Neural crest cell (in vitro differentiated cells): Measurements from ENCODE around the gene SLAMF7. TPM values are rescaled to one million over a fixed set of nuclear protein-coding genes. Genes with fewer than 3 reads are reported as not detected.
"Not testable (repeated sequence)": the region's sequence is repeated elsewhere in the genome, so short reads cannot be mapped to it uniquely, and the experiment has no call there.

Source experiments
- DNase-seq: peaks from one replicate; pipeline ENCODE4 v3.0.0; 2021; ENCODE audit warnings: low read depth, mixed read lengths, low spot score
- H3K27ac Mint-ChIP-seq: one replicate; pipeline ENCODE4 v1.8.0; 2021; ENCODE audit warnings: mild to moderate bottlenecking, mixed read lengths; ENCODE audit not compliant: unreplicated experiment
- H3K27me3 Mint-ChIP-seq: 2 replicates; pipeline ENCODE4 v1.8.0; 2021; ENCODE audit warnings: low read depth, mild to moderate bottlenecking, mixed read lengths
- H3K36me3 Mint-ChIP-seq: 2 replicates; pipeline ENCODE4 v1.8.0; 2021; ENCODE audit warnings: low read depth, mild to moderate bottlenecking, mixed read lengths
- H3K4me1 Mint-ChIP-seq: 2 replicates; pipeline ENCODE4 v1.8.0; 2021; ENCODE audit warnings: mixed read lengths
- H3K4me3 Mint-ChIP-seq: one replicate; pipeline ENCODE4 v1.8.0; 2021; ENCODE audit warnings: mild to moderate bottlenecking, mixed read lengths
- H3K9me3 Mint-ChIP-seq: 2 replicates; pipeline ENCODE4 v1.8.0; 2021; ENCODE audit warnings: mixed read lengths
- CTCF ChIP-seq: fragments of 200-600 bp; sonication (generic); conservative IDR thresholded peaks from 2 replicates; pipeline ENCODE4 v1.5.0; 2021; ENCODE audit warnings: antibody characterized with exemption, mild to moderate bottlenecking
- total RNA-seq: library from RNA; stranded (reverse); gene quantifications from 2 replicates; pipeline ENCODE4 v1.2.1, GENCODE V29; 2021

The SLAMF7 gene
- total RNA-seq, 1 donor from 2014 or later: not detected

- H3K4me1 Mint-ChIP-seq: no peaks in the 10 kb centered on the region
- no peak overlapping the region for H3K4me3 Mint-ChIP-seq
- no peaks in the 10 kb centered on the region for H3K36me3 Mint-ChIP-seq
- H3K27me3 Mint-ChIP-seq: peaks cover 2% of the 10 kb centered on the region
- no peak for DNase-seq
- no peaks in the 10 kb centered on the region for H3K9me3 Mint-ChIP-seq
- no peak for TF ChIP-seq CTCF
- no peak overlapping the region for H3K27ac Mint-ChIP-seq
These were observed 11.8 kb upstream of the SLAMF7 start for GRCh38 chr1:160727316-160727640.

DNA sequence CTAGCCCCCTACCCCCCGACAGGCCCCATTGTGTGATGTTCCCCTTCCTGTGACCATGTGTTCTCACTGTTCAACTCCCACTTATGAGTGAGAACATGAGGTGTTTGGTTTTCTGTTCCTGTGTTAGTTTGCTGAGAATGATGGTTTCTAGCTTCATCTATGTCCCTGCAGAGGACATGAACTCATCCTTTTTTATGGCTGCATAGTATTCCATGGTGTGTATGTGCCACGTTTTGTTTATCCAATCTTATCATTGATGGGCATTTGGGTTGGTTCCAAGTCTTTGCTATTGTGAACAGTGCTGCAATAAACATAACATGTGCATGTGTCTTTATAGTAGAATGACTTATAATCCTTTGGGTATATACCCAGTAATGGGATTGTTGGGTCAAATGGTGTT lies 7.5 kb upstream of the SLAMF7 start:
- not testable (repeated sequence) for H3K4me3 Mint-ChIP-seq, H3K27me3 Mint-ChIP-seq, H3K27ac Mint-ChIP-seq, DNase-seq, H3K4me1 Mint-ChIP-seq, H3K36me3 Mint-ChIP-seq, H3K9me3 Mint-ChIP-seq

DNA sequence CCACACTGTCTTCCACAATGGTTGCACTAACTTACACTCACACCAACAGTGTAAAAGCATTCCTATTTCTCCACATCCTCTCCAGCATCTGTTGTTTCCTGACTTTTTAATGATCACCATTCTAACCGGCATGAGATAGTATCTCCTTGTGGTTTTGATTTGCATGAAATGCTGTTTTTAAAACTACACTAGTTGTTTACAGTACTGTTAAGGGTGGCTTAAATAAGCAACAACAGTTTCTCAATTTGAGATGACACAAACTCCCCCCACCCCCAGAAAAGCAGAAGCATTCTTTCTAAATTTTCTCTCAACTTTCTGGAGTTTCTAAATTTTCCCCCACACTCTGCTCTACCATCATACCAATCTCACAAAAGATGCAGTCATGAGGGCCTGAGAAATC lies 7.1 kb upstream of the SLAMF7 start:
- no peak overlapping the region for H3K27ac Mint-ChIP-seq
- peaks cover 7% of the 10 kb centered on the region for H3K27me3 Mint-ChIP-seq
- no peak for DNase-seq
- no peaks in the 10 kb centered on the region for H3K36me3 Mint-ChIP-seq
- no peak for TF ChIP-seq CTCF
- H3K4me3 Mint-ChIP-seq: no peak overlapping the region
- H3K9me3 Mint-ChIP-seq: no peaks in the 10 kb centered on the region
- H3K4me1 Mint-ChIP-seq: no peaks in the 10 kb centered on the region

DNA sequence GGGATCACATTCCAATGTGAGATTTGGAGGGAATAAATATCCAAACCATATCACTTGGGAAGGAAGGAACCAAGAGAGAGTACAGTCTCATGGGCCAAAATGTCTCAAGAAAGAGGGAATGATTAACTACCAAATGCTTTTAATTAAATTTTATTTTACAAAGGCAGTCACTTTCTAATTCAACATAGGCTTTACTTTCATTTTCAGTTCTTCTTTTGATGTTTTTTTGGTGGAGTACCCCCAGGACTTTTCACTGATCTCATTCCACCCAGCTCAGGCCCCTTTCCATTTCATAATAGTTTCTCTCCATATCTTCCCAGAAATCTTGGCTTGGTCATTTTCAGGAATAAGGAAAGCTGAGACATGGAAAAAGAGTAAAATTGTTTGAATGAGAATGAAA lies 5.1 kb upstream of the SLAMF7 start:
- H3K27me3 Mint-ChIP-seq: peaks cover 18% of the 10 kb centered on the region
- no peak for TF ChIP-seq CTCF
- no peak for DNase-seq
- no peak overlapping the region for H3K27ac Mint-ChIP-seq
- no peaks in the 10 kb centered on the region for H3K4me1 Mint-ChIP-seq
- no peak overlapping the region for H3K4me3 Mint-ChIP-seq
- H3K9me3 Mint-ChIP-seq: no peaks in the 10 kb centered on the region
- no peaks in the 10 kb centered on the region for H3K36me3 Mint-ChIP-seq

GRCh38 chr1:160734301-160734700 lies 4.7 kb upstream of the SLAMF7 start:
- H3K9me3 Mint-ChIP-seq: no peaks in the 10 kb centered on the region
- H3K36me3 Mint-ChIP-seq: no peaks in the 10 kb centered on the region
- no peak overlapping the region for H3K27ac Mint-ChIP-seq
- TF ChIP-seq CTCF: no peak
- no peaks in the 10 kb centered on the region for H3K4me1 Mint-ChIP-seq
- DNase-seq: no peak
- no peak overlapping the region for H3K4me3 Mint-ChIP-seq
- H3K27me3 Mint-ChIP-seq: peaks cover 21% of the 10 kb centered on the region

- no peak for TF ChIP-seq CTCF
- DNase-seq: no peak
- H3K27ac Mint-ChIP-seq: no peak overlapping the region
- no peaks in the 10 kb centered on the region for H3K9me3 Mint-ChIP-seq
- no peaks in the 10 kb centered on the region for H3K4me1 Mint-ChIP-seq
- H3K36me3 Mint-ChIP-seq: no peaks in the 10 kb centered on the region
- no peak overlapping the region for H3K4me3 Mint-ChIP-seq
- H3K27me3 Mint-ChIP-seq: peaks cover 23% of the 10 kb centered on the region
These were observed 776 bp upstream of the SLAMF7 start for GRCh38 chr1:160738271-160738670.
